ENCODE measurements around the gene BDH1. TPM values are rescaled to one million over a fixed set of nuclear protein-coding genes. Genes with fewer than 3 reads are reported as not detected.

BDH1 gene
- total RNA-seq, 1 experiment from 2014 or later = 57.6 TPM

GRCh38 chr3:197583371-197583770, 27.6 kb upstream of the BDH1 start:
- CTCF ChIA-PET = no interaction called here
- intact Hi-C loops (cut with micrococcal nuclease; ENCODE audit: unreplicated experiment) = no loop called here
- POLR2A ChIA-PET (ENCODE audit: low non-redundant PET) = interaction anchor here (0.7 kb wide), 1 partner anchor 220 kb away, joined by 9 read pairs; no protein-coding TSS in a partner anchor

GRCh38 chr3:197580253-197580691, 24.5 kb upstream of the BDH1 start:
- no peak overlapping the region for H3K4me3 ChIP-seq (ENCODE audit: low read depth, low read length, poor library complexity, severe bottlenecking)
- no peaks in the 10 kb centered on the region for H3K27me3 ChIP-seq (replicated peaks; ENCODE audit: insufficient read depth, low read depth, low read length, poor library complexity)
- no peak for DNase-seq (ENCODE audit: low spot score)
- no peak overlapping the region for H3K27ac ChIP-seq (ENCODE audit: low read depth, low read length, poor library complexity, severe bottlenecking)
- CTCF ChIA-PET = no interaction called here
- H3K9me3 ChIP-seq (ENCODE audit: low read depth, low read length, poor library complexity, severe bottlenecking) = no peaks in the 10 kb centered on the region
- no peaks in the 10 kb centered on the region for H3K4me1 ChIP-seq (ENCODE audit: insufficient read depth, low read length, poor library complexity, severe bottlenecking)
- POLR2A ChIA-PET (ENCODE audit: low non-redundant PET) = interaction anchor here (0.6 kb wide), 1 partner anchor 378 kb away, joined by 3 read pairs; no protein-coding TSS in a partner anchor
- no peak for TF ChIP-seq EZH2 (IDR thresholded peaks at IDR 0.05; ENCODE audit: borderline replicate concordance, low read depth, low read length, poor library complexity, severe bottlenecking)
- TF ChIP-seq, protein P1, sequence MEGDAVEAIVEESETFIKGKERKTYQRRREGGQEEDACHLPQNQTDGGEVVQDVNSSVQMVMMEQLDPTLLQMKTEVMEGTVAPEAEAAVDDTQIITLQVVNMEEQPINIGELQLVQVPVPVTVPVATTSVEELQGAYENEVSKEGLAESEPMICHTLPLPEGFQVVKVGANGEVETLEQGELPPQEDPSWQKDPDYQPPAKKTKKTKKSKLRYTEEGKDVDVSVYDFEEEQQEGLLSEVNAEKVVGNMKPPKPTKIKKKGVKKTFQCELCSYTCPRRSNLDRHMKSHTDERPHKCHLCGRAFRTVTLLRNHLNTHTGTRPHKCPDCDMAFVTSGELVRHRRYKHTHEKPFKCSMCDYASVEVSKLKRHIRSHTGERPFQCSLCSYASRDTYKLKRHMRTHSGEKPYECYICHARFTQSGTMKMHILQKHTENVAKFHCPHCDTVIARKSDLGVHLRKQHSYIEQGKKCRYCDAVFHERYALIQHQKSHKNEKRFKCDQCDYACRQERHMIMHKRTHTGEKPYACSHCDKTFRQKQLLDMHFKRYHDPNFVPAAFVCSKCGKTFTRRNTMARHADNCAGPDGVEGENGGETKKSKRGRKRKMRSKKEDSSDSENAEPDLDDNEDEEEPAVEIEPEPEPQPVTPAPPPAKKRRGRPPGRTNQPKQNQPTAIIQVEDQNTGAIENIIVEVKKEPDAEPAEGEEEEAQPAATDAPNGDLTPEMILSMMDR (conservative IDR thresholded peaks at IDR 0.05; ENCODE audit: low read depth, low read length) = no peak
- intact Hi-C loops (cut with micrococcal nuclease; ENCODE audit: unreplicated experiment) = no loop called here
- no TSS peak for BruUV-seq (replicated peaks)
- no peaks in the 10 kb centered on the region for H3K36me3 ChIP-seq (ENCODE audit: insufficient read depth, low read length, poor library complexity, severe bottlenecking)

More at GRCh38 chr3:197583371-197583770, 27.6 kb upstream of the BDH1 start:
- no peak overlapping the region for H3K27ac ChIP-seq (ENCODE audit: low read depth, low read length, poor library complexity, severe bottlenecking)
- no peak overlapping the region for H3K4me3 ChIP-seq (ENCODE audit: low read depth, low read length, poor library complexity, severe bottlenecking)
- no peaks in the 10 kb centered on the region for H3K27me3 ChIP-seq (replicated peaks; ENCODE audit: insufficient read depth, low read depth, low read length, poor library complexity)
- H3K4me1 ChIP-seq (ENCODE audit: insufficient read depth, low read length, poor library complexity, severe bottlenecking) = no peaks in the 10 kb centered on the region
- TF ChIP-seq EZH2 (IDR thresholded peaks at IDR 0.05; ENCODE audit: borderline replicate concordance, low read depth, low read length, poor library complexity, severe bottlenecking) = no peak
- TF ChIP-seq, protein P1 (conservative IDR thresholded peaks at IDR 0.05; ENCODE audit: low read depth, low read length) = no peak
- no peaks in the 10 kb centered on the region for H3K36me3 ChIP-seq (ENCODE audit: insufficient read depth, low read length, poor library complexity, severe bottlenecking)
- DNase-seq (ENCODE audit: low spot score) = no peak
- no peaks in the 10 kb centered on the region for H3K9me3 ChIP-seq (ENCODE audit: low read depth, low read length, poor library complexity, severe bottlenecking)
- no TSS peak for BruUV-seq (replicated peaks)

DNA sequence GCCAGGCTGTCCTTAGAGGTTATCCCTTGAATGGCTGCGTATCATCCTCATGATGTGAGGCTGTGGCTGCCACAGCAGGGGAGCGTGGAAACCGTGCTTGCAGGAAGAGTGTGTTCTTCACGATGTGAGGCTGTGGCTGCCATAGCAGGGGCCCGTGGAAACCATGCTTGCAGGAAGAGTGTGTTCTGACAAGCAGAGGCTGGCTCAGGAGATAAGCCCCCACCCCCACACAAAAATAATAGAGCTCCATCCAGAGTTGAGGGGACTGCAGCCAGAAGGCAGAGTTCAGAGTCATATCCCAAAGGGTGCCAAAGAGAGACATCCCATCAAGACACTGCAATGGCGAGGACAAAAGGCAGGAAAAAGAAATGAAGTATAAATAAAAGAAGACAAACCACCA, 22.6 kb upstream of the BDH1 start:
- ChIA-PET POLR2A (ENCODE audit: low non-redundant PET) (no interaction called here), CTCF (interaction anchor here (0.6 kb wide), 1 partner anchor 21 kb away, joined by 4 read pairs; no protein-coding TSS in a partner anchor)
- H3K4me1 ChIP-seq (ENCODE audit: insufficient read depth, low read length, poor library complexity, severe bottlenecking) = no peaks in the 10 kb centered on the region
- H3K36me3 ChIP-seq (ENCODE audit: insufficient read depth, low read length, poor library complexity, severe bottlenecking) = no peaks in the 10 kb centered on the region
- no peaks in the 10 kb centered on the region for H3K9me3 ChIP-seq (ENCODE audit: low read depth, low read length, poor library complexity, severe bottlenecking)
- TF ChIP-seq, protein P1 (conservative IDR thresholded peaks at IDR 0.05; ENCODE audit: low read depth, low read length) = no peak
- no peak for TF ChIP-seq EZH2 (IDR thresholded peaks at IDR 0.05; ENCODE audit: borderline replicate concordance, low read depth, low read length, poor library complexity, severe bottlenecking)
- H3K4me3 ChIP-seq (ENCODE audit: low read depth, low read length, poor library complexity, severe bottlenecking) = no peak overlapping the region
- BruUV-seq (replicated peaks) = no TSS peak
- no peak overlapping the region for H3K27ac ChIP-seq (ENCODE audit: low read depth, low read length, poor library complexity, severe bottlenecking)
- intact Hi-C loops (cut with micrococcal nuclease; ENCODE audit: unreplicated experiment) = no loop called here
- DNase-seq (ENCODE audit: low spot score) = no peak
- H3K27me3 ChIP-seq (replicated peaks; ENCODE audit: insufficient read depth, low read depth, low read length, poor library complexity) = no peaks in the 10 kb centered on the region

All from A673 (cell line).